Bronchial epithelial cell (primary cell): Measurements from ENCODE around the gene PTPRN2. TPM values are rescaled to one million over a fixed set of nuclear protein-coding genes. Genes with fewer than 3 reads are reported as not detected.

Source experiments
- DNase-seq: peaks from one replicate; pipeline ENCODE4 v3.0.0-alpha.2; 2010; ENCODE audit warnings: low read depth
- FAIRE-seq: peaks from 2 replicates; lab custom pipeline; 2011; peaks lifted over from hg19 to GRCh38; lab: Jason Lieb, UNC
- H3K27me3 ChIP-seq: 2 replicates; pipeline ENCODE4 v1.5.1; 2011; ENCODE audit warnings: low read length; ENCODE audit not compliant: control insufficient read depth, insufficient read depth
- H3K36me3 ChIP-seq: 2 replicates; pipeline ENCODE4 v1.5.1; 2011; ENCODE audit warnings: low read length; ENCODE audit not compliant: control insufficient read depth, insufficient read depth
- H3K4me3 ChIP-seq: 2 replicates; pipeline ENCODE4 v1.5.1; 2011; ENCODE audit warnings: mild to moderate bottlenecking, low read depth, low read length, control low read depth
- total RNA-seq: library from RNA; depleted of rRNA; stranded (reverse); fragments of >200 nt; gene quantifications from 2 replicates; pipeline ENCODE4 v1.2.1, GENCODE V29; 2014
- TF ChIP-seq, protein P1 (sequence below): IDR thresholded peaks from 2 replicates; pipeline ENCODE4 v1.5.1; 2011; ENCODE audit warnings: mild to moderate bottlenecking, moderate library complexity, low read length, control low read depth, inconsistent platforms; ENCODE audit not compliant: insufficient read depth, severe bottlenecking

PTPRN2 gene
- total RNA-seq, 1 donor from 2014 or later, result 1.1 TPM

DNA sequence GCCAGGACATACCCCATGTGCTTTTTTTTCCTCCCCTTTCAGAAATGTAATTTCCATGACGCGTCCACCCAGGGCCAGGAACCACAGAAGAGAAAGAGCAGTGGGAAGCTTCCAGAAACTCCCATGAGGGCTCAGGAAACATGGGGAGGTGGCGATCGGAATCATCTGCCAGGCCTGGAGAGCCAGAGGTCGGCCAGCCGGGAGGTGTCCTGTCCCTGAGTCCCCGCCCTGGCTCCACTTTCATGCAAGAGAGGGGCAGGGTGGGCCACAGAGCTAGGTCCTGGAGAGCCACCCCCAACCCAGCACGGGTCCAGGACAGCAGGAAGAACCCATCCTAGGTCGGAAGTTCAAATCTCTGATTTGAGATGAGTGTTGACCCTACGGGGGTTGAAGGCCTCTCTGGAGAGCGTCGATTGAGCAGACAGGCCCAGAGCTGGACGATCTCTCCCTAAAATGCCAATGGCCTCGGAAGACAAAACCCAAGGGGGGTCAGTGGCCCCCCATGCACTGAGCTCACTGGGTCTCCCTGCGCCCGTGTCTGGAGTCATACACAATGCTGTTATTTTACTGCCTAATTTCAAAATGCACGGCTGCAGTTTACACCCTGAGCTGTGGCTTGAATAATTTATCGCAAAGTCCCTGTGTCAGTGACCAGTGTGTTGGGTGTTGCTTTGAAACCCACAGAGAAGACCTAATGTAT is 594.1 kb downstream of the PTPRN2 start:
- Histone ChIP-seq H3K27me3 (no peaks in the 10 kb centered on the region), H3K36me3 (no peaks in the 10 kb centered on the region), H3K4me3 (no peak overlapping the region)
- TF ChIP-seq, protein P1, sequence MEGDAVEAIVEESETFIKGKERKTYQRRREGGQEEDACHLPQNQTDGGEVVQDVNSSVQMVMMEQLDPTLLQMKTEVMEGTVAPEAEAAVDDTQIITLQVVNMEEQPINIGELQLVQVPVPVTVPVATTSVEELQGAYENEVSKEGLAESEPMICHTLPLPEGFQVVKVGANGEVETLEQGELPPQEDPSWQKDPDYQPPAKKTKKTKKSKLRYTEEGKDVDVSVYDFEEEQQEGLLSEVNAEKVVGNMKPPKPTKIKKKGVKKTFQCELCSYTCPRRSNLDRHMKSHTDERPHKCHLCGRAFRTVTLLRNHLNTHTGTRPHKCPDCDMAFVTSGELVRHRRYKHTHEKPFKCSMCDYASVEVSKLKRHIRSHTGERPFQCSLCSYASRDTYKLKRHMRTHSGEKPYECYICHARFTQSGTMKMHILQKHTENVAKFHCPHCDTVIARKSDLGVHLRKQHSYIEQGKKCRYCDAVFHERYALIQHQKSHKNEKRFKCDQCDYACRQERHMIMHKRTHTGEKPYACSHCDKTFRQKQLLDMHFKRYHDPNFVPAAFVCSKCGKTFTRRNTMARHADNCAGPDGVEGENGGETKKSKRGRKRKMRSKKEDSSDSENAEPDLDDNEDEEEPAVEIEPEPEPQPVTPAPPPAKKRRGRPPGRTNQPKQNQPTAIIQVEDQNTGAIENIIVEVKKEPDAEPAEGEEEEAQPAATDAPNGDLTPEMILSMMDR, result no peak
- no peak for DNase-seq
- FAIRE-seq, result no peak

DNA sequence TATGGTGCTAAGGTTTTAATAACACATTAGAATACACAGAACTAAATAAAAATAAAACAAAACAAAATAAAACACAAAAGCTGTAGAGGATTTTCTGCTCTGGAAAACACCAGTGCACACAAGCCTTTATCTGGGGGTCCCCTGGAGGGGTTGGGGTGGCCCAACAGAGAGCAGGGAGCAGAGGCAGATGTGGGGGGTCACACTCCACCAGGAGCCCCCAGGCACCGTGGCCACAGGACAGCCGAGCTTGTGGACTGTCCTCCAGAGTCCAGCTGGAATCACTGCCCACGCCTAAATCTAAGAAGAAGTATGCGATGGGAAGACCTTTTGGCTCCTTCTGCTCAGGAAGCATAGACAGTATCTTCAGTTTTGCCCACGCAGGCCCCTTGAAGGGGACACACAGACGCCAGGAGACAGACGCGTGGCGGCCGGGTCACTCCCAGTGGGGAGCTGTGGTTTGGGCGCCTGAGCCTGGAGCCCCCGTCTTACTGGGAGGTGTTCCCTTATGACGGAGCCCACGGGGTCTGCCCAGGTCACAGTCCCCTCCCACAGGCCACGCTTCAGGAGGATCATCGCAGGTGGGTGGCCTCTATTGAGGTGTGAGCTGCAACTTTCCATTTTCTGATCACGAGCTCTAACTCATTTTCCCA is 595.0 kb downstream of the PTPRN2 start:
- FAIRE-seq (no peak), DNase-seq (no peak)
- TF ChIP-seq, protein P1, result no peak
- Histone ChIP-seq H3K4me3 (no peak overlapping the region), H3K36me3 (no peaks in the 10 kb centered on the region), H3K27me3 (no peaks in the 10 kb centered on the region)

DNA sequence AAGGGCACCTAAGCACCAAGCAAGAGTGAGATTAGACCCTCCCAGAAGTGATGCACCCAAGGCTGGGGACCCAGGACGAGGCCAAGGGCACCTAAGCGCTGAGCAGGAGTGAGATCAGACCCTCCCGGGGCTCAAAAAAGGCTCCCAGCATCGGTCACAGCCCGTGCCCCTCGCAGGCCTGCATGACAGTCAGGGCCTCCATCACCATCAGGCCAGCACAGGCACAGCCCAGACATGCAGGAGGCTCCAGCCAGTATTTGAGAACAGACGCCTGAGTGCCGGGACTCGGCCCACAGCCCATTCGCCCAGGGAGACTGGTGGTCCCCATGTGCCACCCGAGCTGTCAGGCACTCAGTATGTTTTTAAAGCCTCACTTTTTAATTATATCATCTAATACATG is 595.9 kb downstream of the PTPRN2 start:
- Histone ChIP-seq H3K4me3 (no peak overlapping the region), H3K27me3 (no peaks in the 10 kb centered on the region), H3K36me3 (no peaks in the 10 kb centered on the region)
- TF ChIP-seq, protein P1, result no peak
- DNase-seq, result no peak
- FAIRE-seq, result no peak

DNA sequence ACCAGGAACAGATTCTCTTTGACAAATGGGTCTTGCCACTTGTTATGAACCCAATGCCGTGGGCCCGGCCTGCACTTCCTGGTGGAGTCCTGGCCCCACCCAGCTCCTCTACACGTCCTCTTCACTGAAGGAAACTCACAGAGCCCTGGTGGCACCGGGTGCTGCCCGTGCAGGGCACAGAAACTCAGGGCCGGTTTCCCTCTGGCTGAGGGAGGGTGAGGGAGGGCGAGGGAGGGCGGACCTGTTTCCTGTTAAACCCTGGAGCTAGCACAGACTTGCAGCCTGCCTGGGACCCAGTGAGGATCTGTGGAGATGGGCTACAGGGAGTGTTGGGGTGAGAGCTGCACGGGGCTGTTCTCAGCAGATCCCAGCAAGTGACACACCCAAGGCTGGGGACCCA is 596.3 kb downstream of the PTPRN2 start:
- FAIRE-seq (no peak), DNase-seq (no peak)
- H3K4me3 ChIP-seq, result no peak overlapping the region
- TF ChIP-seq, protein P1, result no peak
- H3K27me3 ChIP-seq, result no peaks in the 10 kb centered on the region
- no peaks in the 10 kb centered on the region for H3K36me3 ChIP-seq

DNA sequence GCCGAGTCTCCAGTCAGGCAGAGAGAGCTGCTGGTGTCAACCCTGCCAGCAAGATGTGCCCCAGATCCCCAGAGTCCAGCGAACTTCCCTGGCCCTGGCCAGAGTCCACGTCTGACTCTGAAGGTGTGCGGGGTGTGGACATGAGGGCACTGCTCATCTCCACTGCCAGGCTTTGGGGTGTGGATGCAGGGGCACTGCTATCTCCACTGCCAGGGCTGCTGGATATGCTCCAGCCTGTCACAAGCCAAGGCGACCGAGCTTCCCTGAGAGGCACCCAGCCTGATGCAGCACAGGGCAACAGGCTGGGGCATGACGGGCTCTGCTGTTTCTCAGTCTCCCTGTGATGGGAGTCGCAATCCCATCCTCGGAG is 596.8 kb downstream of the PTPRN2 start:
- DNase-seq, result no peak
- no peak for FAIRE-seq
- no peak overlapping the region for H3K4me3 ChIP-seq
- TF ChIP-seq, protein P1, result no peak
- H3K27me3 ChIP-seq, result no peaks in the 10 kb centered on the region
- no peaks in the 10 kb centered on the region for H3K36me3 ChIP-seq
